Activated CD4-positive, CD25-positive, alpha-beta regulatory T cell treated with anti-CD3 and anti-CD28 coated beads, Interleukin-2, amount 50 U/mL, for 24 hours (primary cell): ENCODE measurements around the gene ABHD17C.

Experiments used
- ATAC-seq, 2 donors: fragments of 150-1000 bp; cut with Tn5 transposase; one replicate each; pipeline ENCODE4 v1.10.0; 2021; ENCODE audit warnings: mild to moderate bottlenecking in 1 of 2, moderate library complexity in 1 of 2

ABHD17C gene

DNA sequence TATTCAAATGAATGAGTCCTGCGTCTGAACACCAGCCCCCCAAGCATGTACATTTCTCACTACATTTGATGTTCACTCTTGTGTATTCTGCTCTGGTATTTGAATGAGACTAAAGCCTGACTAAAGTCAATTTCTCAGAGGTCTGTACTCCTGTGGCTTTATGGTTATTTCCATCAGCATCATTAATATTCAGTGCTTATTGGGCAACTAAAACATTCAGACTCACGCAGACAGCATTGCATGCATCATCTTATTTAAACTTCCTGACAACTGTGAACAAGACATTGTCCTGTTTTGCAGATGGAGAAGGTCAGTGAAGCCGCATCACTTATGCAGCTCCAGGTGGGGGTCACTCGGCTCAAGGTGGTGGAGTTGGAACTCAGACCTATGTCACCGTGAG lies 95.1 kb downstream of the ABHD17C start:
- ATAC-seq: no peak

GRCh38 chr15:80791004-80791403 lies 95.9 kb downstream of the ABHD17C start:
- no peak for ATAC-seq

GRCh38 chr15:80796407-80796806 lies 101.3 kb downstream of the ABHD17C start:
- ATAC-seq: no peak

DNA sequence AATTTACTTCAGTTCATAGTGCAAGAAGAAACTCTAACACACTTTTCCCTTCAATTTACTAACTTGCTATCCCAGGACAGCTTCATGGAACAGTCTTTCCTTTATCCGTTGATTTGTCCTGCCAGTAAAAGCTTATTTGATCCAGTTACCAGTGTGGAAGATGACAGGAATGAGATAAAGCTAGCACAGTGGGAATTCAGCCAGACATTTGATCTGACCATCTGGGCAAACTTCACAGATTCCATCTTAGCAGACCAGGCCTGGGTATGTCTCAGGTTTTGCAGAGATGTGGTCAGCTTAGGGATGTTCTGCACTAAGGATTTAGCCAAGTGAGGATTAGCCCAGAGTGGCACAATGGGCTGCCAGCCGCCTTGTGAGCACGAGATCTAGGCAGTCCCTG lies 103.8 kb downstream of the ABHD17C start:
- no peak for ATAC-seq

- no peak for ATAC-seq
Measured at GRCh38 chr15:80800067-80800466, 105.0 kb downstream of the ABHD17C start.

DNA sequence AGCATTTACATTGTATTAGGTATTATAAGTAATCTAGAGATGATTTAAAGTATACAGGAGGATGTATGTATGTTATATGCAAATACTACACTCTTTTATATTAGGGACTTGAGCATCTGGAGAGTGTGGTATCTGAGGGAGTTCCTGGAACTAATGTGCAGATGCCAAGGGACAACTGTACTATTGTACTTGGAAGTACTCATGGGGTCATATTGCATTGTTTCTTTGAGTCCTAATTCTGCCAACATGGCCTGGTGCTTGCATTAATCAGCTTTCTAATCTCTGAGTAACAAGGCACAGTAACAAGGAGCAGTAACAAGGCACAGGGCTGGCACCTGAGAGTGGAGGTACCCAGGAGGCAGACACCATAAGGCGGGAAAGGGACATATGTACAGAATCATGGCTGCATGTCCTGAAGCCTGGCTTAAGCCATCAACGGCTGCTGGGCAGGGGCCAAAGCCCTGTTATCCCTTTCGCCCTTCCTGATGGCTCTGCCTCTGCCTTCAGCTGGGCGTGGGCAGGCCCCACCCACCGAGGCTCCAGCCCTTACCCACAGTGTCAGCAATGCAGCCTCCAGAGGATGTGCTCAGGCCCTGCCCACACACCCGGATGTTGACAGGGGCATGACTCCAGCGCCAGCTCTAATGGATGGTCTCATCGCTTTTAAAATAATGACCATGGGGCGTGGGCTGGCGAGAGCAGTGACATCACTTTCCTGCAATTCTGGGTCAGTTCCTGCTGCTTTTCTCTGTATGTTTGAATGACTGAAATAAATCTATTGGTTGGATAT lies 107.0 kb downstream of the ABHD17C start:
- ATAC-seq: no peak

GRCh38 chr15:80803580-80804525 lies 108.7 kb downstream of the ABHD17C start:
- ATAC-seq: peak; percentile 70 to 78

DNA sequence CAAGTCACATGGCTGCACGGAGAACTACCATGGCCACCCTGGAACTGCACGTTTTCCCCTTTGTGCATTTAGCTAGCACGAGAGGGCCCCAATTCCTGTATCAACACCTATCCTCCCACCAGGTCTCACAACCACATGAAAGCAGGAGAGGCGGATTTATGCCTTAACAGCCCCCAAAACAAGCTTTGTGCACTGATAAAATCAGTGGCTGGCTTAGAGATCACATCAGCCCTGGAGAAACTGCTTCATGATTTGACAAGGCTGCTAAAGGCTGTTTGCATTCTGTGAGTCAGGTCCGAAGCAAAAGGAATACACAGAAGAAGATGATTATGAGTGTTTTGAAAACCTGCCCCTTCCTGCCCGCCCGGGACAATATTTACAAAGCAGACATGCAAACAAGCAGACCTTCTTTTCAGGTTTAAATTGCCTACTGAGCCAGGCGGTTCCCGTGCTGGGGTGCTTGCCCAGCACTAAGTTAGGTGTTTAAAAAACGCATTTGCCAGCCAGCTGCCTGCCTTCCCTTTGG lies 109.9 kb downstream of the ABHD17C start:
- ATAC-seq: no peak
